DMS114 treated with DMSO at 0.1 percent for 48 hours (cell line): ENCODE results near the gene TADA3.

Source experiments
- DNase-seq: peaks from one replicate; lab custom pipeline; 2025; ENCODE audit not compliant: unreplicated experiment; lab: John Stamatoyannopoulos, UW

The TADA3 gene

DNA sequence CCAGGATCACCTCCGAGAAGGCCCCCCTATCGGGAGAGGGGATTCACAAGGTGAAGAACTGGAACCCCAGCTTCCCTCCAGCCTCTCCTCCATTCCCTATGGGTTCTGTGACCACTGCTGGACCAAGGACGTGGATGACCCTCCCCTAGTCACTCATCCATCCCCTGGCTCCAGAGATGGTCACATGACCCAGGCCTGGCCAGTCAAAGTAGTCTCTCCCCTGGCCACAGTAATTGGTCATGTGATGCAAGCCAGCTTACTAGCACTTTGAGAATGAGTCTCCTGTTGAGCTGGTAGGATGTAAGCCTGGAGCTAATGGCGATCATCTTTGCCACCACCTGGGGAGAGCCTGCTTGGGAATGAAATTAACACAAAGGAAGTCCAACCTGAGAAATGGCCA is 26.4 kb downstream of the TADA3 start:
- DNase-seq = no peak

DNA sequence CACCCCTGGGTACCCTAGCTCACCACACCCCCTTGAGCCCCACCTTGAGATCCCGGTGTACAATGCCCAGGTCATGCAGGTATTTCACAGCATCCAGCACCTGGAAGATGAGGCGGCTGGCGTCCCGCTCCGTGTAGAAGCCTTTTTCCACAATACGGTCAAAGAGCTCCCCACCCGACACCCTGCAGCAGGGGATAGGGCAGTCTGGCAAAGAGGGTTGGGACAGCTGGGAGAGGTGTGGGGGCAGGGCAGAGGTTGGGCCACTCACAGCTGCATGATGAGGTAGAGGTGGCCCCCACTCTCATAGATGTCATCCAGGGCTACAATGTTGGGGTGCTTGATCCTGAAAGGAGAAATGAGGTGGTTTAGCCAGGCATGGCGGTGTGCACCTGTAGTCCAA is 29.4 kb downstream of the TADA3 start:
- DNase-seq = no peak

DNA sequence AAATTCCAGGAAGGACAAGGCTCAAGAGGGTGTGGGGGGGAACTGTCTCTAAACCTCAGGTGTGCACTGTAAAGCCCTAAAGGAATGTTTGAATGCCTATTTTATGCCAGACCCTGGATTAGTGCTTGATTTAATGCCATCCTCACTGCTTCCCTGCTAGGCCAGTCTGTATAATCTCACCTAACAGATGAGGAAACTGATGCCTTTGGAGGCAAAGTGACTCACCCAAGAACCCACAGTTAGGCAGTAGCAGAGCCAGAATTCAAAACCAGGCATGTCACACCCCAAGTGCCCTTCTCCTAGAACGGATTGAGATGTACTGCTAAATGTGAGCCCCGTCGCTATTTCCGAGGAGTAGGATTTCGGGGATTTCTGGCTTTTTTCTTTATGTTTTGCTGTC is 30.4 kb downstream of the TADA3 start:
- no peak for DNase-seq

DNA sequence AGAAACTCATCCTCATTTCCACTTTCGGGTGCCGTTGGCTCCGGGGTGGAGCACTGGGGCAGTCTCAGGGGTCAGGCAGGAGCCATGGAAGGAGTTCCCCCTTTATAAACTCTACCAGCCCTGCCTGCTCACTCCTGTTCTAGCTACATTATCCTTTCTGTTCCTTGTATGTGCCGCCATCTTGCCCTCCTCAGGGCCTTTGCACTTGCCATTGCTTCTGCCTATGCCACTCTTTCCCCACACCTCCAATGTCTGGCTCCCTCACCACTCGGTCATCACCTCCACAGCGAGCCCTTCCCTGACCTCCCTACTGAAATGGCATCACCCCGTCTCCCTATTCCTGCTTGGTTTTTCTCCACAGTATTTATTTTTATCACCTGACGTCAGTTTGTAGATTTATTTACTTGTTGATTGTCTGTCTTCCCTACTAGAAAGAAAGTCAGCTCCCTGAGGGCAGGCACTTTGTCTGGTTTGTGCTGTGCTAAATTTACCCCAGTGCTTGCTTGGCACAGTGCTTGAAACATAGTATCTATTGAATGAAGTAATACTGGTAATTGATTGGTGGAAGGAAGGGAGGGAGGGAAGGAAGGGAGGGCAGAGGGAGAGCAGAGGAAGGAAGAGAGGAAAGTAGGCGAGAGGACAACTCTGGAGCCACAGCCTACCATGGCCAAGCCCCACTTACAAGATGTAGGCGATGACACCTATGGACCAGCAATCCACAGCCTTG is 31.3 kb downstream of the TADA3 start:
- no peak for DNase-seq

DNA sequence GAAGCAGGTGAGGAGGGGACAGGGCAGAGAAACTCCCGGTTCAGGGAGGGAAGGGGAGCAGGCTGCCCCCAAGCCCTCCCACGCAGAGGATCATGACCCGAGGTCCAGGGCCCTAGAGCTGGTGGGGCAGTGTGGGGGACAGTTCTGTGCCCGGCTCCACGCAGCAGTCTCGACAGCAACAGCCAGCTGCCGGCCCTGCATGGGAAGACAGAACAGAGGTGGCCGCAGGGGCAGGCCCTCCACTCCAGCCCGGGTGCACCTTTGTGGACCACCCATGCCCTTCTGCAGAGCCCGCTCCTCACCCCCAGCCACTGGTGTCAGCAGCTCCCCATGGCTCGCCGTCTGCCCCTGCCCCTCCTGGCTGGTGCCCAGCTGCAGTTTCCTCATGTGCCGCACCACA is 34.8 kb downstream of the TADA3 start:
- no peak for DNase-seq

DNA sequence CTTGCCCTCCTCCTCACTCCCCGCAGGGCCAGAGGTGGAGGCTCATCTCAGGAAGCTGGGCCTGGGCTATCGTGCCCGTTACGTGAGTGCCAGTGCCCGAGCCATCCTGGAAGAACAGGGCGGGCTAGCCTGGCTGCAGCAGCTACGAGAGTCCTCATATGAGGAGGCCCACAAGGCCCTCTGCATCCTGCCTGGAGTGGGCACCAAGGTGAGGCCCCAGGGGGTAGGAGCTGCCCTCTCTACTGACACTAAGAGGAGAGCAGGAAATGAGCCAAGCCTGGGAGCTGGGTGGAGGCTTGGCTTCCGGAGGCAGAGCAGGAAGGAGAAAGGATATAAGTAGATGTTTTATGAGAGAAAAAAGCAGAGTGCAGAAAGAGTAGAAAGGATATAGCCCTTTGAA is 37.6 kb downstream of the TADA3 start:
- DNase-seq = no peak

DNA sequence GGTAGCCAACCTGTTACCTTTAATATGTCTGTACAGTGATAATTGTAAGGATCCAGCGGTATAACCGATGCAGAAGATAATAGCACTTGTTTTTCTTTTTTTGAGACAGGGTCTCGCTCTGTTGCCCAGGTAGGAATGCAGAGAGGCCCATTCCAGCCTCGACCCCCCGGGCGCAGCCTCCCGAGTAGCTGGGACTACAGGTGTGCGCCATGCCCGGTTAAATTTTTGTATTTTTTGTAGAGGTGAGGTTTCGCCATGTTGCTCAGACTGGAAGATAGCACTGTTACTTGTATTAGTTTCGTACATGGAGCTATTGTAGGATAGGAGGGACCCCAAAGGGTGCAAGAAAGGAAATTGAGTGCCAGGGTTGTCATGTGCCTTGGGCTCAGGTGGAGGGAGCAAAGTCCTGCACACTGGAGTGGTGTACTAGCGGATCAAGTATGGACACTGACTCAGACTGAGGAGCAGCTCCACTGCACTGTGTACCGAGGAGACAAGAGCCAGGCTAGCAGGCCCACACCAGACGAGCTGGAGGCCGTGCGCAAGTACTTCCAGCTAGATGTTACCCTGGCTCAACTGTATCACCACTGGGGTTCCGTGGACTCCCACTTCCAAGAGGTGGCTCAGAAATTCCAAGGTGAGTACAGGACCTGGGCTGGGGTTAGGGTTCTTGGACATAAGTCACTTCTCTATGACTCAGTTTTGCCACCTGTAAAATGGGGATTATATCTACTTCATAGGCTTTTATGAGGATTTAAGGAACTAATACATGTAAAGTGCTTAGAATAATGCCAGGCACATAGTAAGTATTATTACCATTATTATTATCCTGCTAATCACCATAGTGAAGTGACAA is 41.5 kb downstream of the TADA3 start:
- DNase-seq = no peak

DNA sequence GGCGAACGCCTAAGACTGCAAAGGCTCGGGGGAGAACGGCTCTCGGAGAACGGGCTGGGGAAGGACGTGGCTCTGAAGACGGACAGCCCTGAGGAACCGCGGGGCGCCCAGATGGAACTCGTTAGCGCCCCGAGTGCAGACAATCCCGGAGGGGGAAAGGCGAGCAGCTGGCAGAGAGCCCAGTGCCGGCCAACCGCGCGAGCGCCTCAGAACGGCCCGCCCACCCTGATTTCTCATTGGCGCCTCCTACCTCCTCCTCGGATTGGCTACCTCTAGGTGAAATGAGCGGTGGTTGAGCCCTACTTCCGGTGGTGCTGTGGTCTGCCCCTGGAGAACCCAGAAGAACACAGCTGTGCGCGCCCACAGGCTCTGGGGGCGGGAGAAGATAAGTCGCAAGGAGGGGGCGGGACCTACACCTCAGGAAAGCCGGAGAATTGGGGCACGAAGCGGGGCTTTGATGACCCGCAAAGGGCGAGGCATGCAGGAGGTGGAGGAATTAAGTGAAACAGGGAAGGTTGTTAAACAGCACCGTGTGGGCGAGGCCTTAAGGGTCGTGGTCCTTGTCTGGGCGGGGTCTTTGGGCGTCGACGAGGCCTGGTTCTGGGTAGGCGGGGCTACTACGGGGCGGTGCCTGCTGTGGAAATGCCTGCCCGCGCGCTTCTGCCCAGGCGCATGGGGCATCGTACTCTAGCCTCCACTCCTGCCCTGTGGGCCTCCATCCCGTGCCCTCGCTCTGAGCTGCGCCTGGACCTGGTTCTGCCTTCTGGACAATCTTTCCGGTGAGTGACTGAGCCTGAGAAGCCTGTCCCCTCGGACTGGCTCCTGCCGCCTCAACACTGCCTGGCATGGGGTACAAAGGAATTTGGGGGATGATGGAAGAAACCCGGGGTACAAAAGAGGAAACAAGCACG is 42.4 kb downstream of the TADA3 start, which contains the start of gene OGG1:
OGG1 (plus strand) TSS at position 308 of the 911 bp plus-strand sequence; CDS start at position 643, 335 bp downstream.
- DNase-seq = peak; percentile 96

DNA sequence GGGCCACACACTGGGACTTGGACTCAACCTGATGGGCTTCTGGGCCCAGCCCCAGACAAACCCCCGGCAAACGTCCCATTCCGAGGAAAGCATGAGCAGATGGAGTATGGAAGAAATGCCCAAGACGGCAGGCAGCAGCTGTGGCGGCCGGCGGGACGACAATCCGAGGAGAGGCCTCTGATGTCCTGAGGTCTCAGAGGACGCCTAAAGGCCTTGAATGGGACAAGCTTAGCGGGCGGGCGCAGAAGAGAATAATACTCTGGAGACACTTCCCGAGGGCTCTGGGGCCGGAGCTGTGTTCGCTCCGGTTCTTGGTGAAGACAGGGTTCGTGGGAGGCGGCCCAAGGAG is 43.0 kb downstream of the TADA3 start:
- no peak for DNase-seq

DNA sequence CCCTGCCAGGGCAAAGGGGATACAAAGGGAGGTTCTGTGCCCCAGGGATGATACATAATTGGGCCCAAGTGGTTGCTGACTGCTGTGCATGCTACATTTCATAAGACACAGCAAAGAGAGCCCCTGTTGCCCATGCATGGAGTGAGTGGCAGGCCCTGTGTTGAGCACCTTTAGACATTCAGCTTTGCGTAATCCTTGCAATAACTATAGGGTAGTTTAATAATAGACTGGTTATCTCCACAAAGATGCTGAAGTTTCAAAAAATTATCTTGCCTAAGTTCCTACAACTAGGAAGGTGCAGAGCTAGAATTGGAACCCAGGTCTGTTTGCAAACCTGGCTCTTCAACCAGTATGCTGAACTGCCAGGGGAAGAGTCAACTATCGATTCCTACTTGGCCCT is 44.2 kb downstream of the TADA3 start:
- no peak for DNase-seq

DNA sequence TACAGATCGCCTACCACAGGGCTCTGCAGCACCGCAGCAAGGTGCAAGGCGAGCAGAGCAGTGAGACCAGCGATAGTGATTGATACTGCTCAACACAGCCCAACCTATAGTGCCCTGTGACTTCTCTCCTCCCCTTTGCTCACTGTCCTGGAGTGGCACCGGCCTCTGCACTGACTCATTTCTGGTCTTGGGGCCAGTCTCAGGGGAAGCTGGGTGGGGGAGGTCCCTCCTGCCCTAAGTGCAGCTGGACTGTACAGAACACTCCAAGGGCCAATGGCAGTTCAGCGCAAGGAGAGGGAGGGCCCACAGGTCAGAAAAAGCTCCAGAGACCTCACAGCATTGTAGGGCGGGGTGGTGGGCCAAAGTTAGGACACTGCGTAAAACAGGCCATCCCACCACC is 45.0 kb downstream of the TADA3 start:
- no peak for DNase-seq

DNA sequence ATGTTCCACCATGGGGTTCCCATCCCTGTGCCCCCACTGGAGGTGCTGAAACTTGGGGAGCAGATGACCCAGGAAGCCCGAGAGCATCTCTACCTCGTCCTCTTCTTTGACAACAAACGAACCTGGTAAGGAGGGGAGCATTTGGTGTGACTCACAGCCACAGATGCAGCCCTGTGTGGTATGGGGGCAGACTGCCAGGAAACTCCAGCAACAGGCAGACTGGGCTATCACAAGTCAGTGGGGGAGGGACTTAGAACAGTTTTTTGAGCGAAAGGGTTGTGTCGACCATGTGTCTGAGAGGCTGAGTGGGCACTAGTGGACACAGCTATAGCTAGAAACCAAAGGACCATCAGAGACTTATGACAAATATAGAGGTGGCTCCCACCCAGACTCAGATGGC is 45.9 kb downstream of the TADA3 start:
- no peak for DNase-seq

DNA sequence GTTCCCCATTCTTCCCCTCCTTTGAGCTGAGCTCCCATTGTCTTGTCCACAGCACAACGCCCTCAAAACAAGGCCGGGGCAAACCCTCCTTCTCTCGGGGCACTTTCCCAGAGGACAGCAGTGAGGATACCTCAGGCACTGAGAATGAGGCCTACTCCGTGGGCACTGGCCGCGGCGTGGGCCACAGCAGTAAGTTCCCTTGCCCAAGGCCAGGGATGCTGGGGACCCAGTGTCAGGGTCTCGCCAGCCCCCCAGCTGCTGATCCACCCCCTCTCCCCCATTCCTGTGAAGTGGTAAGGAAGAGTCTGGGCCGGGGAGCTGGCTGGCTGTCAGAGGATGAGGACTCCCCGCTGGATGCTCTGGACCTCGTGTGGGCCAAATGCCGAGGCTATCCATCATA is 46.8 kb downstream of the TADA3 start:
- DNase-seq = no peak

DNA sequence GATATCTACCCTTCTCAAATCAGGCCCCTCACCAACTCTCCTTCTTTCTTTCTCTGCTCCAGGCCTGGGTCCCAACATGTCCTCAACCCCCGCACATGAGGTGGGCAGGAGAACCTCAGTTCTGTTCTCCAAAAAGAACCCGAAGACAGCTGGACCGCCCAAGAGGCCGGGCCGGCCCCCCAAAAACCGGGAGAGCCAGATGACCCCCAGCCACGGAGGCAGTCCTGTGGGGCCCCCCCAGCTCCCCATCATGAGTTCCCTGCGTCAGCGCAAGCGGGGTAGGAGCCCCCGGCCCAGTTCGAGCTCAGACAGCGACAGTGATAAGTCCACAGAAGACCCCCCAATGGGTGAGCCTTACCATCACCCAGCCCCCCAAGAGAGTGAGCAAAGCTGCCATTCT is 48.1 kb downstream of the TADA3 start:
- no peak for DNase-seq

DNA sequence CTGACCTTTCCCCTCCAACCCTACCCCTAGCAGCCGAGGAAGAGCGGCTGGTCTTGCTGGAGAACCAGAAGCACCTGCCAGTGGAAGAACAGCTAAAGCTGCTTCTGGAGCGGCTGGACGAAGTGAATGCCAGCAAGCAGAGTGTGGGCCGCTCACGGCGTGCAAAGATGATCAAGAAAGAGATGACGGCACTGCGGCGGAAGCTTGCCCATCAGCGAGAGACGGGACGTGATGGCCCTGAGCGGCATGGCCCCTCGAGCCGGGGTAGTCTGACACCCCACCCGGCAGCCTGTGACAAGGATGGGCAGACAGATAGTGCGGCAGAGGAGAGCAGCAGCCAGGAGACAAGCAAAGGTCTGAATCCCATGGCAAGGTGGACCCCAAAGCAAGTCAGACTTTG is 48.7 kb downstream of the TADA3 start:
- DNase-seq = no peak

DNA sequence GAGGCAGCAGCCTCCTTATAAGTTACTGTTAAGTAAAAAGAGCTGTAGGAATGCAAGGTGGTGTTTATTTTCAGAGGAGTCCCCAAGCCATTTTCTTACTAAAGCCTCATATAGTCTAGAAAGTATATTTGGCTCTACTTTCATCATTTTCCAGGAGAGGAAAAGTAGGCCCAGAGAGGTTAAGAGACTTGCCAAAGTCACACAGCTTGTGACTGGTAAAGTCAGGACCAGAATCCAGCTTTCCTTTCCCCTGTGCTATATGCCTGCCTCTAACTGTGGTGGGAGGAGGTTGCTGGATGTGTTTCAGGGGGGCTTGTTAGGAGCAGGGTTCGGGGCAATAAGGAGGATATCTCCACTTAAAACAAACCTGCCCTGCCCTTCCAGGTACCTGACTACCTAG is 49.7 kb downstream of the TADA3 start:
- no peak for DNase-seq

DNA sequence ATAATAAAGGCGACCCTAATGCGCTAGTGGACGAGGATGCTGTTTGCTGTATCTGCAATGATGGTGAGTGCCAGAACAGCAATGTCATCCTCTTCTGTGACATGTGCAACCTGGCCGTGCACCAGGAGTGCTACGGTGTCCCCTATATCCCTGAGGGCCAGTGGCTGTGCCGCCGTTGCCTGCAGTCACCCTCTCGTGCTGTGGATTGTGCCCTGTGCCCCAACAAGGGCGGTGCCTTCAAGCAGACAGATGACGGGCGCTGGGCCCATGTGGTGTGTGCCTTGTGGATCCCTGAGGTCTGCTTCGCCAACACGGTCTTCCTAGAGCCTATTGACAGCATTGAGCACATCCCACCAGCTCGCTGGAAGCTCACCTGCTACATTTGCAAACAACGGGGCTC is 53.1 kb downstream of the TADA3 start:
- DNase-seq = no peak

DNA sequence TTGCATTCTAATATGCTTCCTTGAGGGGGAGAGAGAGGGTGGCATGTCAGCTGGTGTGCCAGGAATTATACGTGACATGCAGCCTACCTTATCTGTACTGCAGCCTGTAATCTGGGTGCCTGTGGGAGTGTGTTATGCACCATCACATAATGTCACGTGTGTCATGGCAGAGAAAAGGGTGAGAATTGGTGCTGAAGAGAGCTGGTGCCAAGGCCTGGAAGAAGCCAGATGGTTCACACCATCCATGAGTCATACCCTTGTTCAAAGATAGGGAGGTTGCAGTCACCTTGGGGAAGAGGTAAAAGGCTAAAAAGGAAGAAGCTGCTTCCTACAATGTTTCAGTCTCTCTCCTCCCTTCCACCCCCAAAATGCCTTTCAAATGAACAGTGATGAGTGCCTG is 55.4 kb downstream of the TADA3 start:
- DNase-seq = no peak

DNA sequence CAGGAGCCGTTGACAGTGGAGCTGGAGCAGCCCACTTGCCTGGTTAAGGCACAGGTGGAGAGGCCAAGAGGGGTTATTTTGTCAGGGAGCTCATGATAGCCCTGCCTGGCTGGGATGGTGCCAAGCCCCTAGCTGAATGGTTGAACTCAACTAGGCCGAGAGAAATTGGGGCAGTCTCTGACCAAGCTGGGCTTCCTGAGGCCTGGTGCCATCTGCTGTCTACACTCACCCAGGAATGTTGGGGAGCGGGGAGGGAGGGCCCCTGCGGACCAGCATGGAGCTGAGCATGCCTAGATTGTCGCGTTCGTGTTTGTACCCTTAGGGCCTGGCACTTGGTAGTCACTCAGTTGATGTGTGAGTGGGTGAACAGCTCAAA is 59.5 kb downstream of the TADA3 start:
- no peak for DNase-seq

DNA sequence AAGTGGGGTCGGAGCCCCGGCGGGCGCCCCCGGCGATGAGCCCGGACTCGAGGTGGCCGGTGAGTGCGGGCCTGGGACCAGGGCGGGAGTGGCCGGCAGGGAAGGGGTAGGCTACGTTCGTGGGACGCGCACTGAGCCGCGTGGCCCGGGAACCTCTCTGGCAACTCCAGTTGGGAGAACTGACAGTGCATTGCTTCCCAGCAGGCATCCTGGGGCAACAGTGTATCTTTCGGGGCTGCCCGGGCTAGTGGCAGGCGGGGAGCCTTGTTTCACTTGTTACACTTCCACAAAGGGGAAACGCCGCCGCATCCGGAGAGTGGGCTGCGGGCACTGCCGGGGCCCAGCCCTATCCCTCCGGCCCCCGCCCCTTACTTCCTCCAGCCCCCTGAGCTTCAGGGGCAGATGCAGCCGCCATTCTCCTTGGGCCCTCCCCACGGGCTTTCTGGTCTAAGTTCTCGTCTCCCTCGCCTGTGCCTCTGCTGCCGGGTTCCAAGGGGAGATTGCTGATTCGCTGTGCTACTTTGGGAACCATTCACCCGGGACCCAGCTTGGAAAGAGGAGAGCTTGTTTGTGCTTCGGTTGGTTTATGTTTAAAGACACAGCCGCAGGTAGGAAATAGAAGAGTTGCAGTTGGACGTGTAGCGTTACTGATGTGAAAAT is 60.1 kb downstream of the TADA3 start:
- DNase-seq = no peak
